ENCODE results near the gene MAP2K4. TPM values are rescaled to one million over a fixed set of nuclear protein-coding genes. Genes with fewer than 3 reads are reported as not detected.

The MAP2K4 gene
- total and polyA plus RNA-seq, 2 of the 13 experiments (the other 11 are each of a cell fraction or from before 2014, with no cell fraction given), result 21.5 to 35.6 TPM

DNA sequence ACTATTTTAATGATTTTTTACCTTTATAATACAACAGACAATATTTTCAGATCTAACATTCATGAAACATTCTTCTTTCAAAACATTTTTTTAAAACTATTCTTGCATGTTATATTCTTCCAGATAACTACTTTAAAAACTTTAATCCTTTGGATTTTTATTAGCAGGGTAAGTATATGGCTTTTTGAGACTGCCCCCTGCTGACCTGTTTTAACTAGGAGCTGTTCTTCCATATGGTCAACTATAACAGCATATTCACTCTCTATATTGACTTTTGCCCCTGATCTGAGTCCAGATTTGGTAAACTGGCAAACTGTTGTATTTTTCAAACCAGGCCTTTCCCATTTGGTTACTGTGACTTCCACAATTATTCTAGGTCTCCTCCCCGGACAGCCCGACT is 39.9 kb upstream of the MAP2K4 start (continued):
- no peak for TF ChIP-seq ZEB1 (IDR thresholded peaks at IDR 0.05; ENCODE audit: insufficient replicate concordance, low read depth)
- no peak for TF ChIP-seq JUNB (CRISPR knock-in tag; IDR thresholded peaks at IDR 0.05; ENCODE audit: borderline replicate concordance)
- TF ChIP-seq RXRB (CRISPR knock-in tag; IDR thresholded peaks at IDR 0.05; ENCODE audit: borderline replicate concordance), result no peak
- TF ChIP-seq, protein P1, sequence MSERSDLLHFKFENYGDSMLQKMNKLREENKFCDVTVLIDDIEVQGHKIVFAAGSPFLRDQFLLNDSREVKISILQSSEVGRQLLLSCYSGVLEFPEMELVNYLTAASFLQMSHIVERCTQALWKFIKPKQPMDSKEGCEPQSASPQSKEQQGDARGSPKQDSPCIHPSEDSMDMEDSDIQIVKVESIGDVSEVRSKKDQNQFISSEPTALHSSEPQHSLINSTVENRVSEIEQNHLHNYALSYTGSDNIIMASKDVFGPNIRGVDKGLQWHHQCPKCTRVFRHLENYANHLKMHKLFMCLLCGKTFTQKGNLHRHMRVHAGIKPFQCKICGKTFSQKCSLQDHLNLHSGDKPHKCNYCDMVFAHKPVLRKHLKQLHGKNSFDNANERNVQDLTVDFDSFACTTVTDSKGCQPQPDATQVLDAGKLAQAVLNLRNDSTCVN (CRISPR knock-in tag; IDR thresholded peaks at IDR 0.05; ENCODE audit: borderline replicate concordance), result no peak
- no peak for TF ChIP-seq ZNF441 (CRISPR knock-in tag; IDR thresholded peaks at IDR 0.05; ENCODE audit: borderline replicate concordance)
- TF ChIP-seq, protein P2, sequence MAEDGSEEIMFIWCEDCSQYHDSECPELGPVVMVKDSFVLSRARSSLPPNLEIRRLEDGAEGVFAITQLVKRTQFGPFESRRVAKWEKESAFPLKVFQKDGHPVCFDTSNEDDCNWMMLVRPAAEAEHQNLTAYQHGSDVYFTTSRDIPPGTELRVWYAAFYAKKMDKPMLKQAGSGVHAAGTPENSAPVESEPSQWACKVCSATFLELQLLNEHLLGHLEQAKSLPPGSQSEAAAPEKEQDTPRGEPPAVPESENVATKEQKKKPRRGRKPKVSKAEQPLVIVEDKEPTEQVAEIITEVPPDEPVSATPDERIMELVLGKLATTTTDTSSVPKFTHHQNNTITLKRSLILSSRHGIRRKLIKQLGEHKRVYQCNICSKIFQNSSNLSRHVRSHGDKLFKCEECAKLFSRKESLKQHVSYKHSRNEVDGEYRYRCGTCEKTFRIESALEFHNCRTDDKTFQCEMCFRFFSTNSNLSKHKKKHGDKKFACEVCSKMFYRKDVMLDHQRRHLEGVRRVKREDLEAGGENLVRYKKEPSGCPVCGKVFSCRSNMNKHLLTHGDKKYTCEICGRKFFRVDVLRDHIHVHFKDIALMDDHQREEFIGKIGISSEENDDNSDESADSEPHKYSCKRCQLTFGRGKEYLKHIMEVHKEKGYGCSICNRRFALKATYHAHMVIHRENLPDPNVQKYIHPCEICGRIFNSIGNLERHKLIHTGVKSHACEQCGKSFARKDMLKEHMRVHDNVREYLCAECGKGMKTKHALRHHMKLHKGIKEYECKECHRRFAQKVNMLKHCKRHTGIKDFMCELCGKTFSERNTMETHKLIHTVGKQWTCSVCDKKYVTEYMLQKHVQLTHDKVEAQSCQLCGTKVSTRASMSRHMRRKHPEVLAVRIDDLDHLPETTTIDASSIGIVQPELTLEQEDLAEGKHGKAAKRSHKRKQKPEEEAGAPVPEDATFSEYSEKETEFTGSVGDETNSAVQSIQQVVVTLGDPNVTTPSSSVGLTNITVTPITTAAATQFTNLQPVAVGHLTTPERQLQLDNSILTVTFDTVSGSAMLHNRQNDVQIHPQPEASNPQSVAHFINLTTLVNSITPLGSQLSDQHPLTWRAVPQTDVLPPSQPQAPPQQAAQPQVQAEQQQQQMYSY (CRISPR knock-in tag; IDR thresholded peaks at IDR 0.05), result no peak
- no peak for TF ChIP-seq ZNF382 (CRISPR knock-in tag; IDR thresholded peaks at IDR 0.05; ENCODE audit: borderline replicate concordance)
- TF ChIP-seq, protein P3, sequence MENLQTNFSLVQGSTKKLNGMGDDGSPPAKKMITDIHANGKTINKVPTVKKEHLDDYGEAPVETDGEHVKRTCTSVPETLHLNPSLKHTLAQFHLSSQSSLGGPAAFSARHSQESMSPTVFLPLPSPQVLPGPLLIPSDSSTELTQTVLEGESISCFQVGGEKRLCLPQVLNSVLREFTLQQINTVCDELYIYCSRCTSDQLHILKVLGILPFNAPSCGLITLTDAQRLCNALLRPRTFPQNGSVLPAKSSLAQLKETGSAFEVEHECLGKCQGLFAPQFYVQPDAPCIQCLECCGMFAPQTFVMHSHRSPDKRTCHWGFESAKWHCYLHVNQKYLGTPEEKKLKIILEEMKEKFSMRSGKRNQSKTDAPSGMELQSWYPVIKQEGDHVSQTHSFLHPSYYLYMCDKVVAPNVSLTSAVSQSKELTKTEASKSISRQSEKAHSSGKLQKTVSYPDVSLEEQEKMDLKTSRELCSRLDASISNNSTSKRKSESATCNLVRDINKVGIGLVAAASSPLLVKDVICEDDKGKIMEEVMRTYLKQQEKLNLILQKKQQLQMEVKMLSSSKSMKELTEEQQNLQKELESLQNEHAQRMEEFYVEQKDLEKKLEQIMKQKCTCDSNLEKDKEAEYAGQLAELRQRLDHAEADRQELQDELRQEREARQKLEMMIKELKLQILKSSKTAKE (CRISPR knock-in tag; IDR thresholded peaks at IDR 0.05; ENCODE audit: borderline replicate concordance), result no peak
